GM21737 (cell line): ENCODE results near the gene MAPT.

ENCODE experiments used
- ATAC-seq: cut with Tn5 transposase; IDR thresholded peaks from one replicate; pipeline ENCODE4 v1.9.1; 2021; ENCODE audit warnings: mild to moderate bottlenecking, moderate library complexity; ENCODE audit not compliant: unreplicated experiment

The MAPT gene

DNA sequence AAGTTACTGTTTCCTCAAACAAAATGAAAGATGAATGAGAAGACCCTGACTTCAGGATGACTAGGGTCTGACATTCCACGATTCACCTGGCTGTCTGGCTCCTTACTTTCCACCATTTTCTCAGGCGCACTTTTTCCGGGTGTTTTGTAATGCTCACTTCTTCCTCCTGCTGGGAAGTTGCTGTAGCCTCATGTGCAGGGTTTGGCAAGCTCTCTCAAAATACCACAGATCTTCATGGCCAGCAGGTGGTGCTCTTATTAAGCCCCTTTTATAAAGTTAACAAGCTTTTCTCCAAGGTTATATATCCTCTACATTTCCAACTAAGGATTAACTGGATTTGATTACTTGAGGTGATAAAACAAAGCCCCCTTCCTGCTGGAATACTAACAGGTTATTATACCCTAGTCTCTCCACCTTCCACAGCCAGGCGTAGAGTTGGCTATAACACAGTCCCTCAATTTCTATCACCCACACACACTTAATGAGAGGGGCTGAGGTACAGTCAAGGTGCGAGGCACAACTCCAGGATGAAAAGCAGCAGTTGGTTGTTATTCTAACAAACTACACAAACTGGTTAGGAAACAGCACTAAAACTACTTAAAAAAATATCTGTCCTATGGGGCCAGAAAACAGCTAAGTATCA is 150.1 kb downstream of the MAPT start:
- ATAC-seq = no peak

DNA sequence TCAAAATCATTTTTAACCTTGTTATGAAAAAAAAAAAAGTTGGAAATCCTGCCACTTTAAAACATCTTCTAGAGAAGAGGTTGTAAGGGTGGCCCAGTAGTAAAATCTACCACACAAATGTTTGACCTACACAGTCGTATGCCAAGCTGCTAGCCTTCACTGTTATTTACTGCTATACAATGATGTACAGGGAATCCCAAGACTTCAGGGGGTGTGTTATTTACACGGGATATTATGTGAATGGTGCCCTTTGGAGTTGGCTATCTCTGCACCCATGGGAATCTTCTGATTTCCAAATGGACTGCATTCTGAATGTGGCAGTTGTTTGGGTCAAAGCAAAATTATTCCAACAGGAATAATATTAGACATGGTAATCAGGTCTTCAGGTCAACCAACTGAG is 150.6 kb downstream of the MAPT start:
- no peak for ATAC-seq

DNA sequence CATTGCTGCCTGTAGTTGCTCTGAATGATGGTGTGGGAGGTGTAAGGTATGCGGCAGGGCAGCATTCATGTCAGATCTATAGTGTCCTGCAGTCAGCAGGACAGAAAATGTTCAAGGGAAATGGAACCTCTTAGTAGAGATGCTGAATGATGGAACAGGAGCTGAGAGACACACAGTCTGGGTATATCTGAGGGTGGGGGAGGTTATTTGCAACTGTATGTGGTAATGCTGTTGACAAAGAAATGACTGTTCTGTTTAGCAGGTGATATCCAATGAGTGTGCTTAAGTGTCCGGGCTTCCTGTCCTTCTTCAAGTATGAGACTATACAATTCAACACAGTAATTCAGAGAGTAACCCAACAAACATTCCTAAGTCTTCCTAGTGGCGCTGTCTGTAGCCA is 151.3 kb downstream of the MAPT start:
- ATAC-seq = no peak

DNA sequence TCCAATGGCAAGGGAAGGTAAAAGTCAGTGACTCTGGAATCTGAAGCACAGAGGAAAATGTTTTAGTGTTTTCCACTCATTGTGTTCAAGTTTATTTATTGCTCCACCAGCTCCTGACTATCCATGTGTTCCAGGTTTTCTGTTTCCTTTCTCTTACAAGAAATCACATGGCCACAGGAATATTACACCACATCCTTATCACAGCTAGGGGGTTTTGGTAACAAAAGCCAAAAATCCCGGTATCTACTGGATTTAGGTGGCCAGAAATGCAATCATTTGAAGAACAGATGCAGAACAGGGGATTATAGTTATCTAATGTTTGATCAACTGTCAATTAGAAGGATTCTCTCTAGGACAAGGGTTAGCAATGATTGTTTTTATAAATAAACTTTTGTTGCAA is 152.6 kb downstream of the MAPT start:
- no peak for ATAC-seq

DNA sequence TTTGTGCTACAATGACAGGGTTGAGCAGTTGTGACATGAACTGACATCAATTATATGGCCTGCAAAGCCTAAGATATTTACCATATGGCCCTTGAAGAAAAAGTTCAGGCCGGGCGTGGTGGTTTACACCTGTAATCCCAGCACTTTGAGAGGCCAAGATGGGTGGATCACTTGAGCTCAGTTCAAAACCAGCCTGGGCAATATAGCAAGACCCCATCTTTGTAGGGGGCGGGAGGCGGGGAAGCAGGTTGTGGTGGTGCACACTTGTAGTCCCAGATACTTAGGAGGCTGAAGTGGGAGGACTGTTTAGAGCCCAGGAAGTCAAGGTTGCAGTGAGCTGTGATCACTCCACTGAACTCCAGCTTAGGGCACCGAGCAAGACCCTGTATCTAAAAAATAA is 153.0 kb downstream of the MAPT start:
- no peak for ATAC-seq

DNA sequence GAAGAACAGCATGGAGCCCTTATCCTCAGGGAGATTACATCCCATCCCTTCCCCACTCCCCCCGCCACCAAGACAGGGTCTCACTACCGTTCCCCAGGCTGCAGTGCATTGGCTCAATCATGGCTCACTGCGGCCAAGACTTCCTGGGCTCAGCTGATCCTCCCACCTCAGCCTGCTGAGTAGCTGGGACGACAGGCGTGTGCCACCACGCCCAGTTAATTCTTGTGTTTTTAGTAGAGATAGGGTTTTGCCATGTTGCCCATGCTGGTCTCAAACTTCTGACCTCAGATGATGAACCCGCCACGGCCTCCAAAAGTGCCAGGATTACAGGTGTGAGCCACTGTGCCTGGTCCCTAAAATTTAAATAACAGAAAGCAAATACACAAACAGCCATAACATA is 153.5 kb downstream of the MAPT start:
- ATAC-seq = no peak

DNA sequence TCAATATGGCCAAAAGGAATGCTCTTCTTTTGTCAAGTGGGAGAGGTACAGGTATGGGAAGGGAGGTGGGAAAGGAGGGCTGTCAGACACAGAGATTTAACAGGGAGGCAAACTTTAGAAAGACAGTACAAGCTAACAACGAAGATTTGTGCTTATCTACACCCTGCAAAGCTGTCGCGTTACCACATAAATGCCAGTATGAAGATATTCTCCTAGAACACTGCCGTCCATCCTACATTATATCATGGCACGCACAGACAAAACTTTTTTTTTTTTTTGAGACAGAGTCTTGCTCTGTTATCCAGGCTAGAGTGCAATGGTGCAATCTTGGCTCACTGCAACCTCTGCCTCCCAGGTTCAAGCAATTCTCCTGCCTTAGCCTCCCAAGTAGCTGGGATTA is 155.3 kb downstream of the MAPT start:
- ATAC-seq = no peak

DNA sequence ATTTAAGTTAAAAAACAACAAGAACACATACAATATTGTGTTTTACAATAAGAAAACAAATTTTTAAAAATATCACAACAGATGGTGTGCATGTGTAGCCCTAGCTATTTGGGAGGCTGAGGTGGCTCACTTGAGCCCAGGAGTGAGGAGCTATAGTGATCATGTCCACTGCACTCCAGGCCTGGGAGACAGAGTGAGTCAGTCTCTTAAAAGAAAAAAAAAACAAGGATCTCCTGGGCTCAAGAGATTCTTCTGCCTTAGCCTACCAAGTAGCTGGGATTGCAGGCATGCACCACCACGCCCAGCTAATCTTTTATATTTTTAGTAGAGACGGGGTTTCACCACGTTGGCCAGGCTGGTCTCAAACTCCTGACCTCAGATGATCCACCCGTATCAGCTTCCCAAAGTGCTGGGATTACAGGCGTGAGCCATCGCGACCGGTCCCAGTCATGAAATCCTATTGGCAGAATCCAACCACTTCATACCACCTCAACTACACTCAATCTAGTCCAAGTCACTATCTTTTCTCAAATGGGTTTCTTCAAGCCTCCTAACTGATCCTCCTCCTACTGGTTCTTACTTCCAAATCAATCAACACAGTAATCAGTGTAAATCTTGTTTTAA is 159.7 kb downstream of the MAPT start:
- no peak for ATAC-seq

DNA sequence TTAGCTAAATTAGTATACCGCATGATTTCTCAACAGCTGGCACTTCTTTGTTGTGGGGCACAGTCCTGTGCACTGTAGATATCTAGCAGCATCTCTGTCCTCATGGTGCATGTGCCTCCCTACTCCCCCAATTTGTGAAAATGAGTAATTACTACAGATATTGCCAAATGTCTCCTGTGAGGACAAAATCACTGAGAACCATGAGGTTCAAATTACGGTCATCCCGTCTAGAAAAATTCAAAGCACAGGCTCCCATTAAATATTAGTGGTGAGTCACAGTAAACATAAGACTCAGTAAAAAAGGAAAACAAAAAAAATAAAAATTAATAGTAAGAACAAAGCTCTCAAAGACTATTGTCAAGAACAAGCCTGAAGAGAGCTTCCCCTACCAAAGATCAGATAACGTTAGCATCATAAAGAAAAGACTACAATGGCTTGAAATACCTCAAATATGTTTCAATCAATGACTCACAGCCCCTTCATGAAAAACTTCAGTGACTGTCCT is 162.5 kb downstream of the MAPT start:
- ATAC-seq = no peak

DNA sequence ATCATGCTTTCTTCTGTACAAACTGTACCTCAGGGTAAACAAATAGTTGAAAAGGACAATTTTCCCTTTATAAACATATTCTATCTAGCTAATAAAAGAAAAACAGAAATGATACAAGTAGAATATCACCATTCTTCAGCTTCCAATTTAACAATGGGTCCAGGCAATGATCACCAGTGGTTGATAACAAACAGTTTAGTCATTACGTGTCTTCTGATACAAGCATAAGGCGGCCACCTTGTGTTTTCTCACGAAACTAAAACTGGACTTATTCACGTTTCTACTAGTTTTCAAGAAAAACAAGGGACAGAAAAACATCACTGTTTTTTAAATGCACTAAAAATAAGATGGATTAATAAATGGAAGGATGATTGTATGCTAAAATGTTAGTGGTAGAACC is 163.0 kb downstream of the MAPT start:
- ATAC-seq = no peak

DNA sequence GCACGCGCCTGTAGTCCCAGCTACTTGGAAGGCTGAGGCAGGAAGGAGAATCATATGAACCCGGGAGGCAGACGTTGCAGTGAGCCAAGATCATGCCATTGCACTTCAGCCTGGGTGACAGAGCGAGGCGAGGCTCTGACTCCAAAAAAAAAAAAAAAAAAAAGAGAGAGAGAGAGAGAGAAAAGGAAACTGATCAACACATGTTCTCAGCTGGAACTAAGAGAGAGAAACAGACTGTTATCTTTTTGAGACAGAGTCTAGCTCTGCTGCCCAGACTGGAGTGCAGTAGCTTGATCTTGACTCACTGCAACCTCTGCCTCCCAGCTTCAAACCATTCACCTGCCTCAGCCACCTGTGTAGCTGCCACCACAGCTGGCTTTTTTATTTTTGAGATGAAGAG is 165.1 kb downstream of the MAPT start:
- no peak for ATAC-seq

DNA sequence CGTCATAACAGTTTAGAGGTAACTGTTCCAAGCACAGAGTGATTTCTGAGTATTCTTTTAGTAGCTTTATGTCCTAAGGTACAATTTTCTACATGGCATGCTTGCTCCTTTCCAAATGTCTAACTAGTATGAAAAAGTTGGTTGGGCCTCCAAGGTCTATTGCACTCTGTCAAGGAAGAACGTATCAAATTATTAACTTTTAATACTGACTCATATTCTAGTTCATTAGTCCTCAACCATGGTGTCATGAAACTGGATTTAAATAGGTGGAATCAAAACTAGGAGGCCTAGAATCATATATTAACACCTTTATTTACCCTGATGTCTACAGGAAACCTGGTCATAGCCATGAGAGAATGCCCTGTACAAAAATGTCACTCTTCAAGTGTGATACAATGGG is 166.1 kb downstream of the MAPT start:
- no peak for ATAC-seq

DNA sequence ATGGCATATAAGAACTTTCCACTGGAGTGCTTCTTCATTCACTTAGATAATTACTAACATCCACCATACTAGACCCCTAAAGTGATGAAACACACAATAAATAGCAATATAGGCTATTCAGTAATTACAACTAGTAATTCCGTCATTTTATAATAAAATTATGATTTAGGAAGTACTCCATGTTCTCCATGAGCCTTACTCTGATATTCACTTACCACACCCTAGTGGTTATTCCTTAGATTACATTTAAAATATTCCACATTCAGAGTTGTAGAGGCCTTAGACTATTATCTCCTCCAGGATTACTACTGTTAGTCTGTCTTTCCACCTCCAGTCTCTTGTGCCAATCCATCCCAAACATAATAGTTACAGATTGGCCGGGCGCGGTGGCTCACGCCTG is 167.1 kb downstream of the MAPT start:
- ATAC-seq = no peak

DNA sequence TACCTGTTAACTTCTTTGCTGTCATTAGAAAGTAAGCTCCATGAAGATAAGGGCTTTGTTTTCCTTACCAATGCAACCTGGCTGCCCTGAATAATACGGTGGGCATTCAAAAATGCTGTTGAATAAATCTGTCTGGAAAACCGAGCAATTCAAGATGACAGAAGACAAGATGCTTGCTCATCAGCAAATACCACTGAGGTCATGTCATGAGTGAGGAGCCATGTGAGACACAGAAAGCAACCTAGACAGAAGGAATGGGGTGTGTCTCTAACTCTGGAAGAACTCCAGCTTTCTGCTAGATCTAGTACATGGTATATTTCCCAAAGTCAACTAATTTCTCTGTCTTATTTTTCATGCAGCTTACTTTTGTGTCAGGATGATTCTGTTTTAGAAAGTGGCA is 168.9 kb downstream of the MAPT start:
- ATAC-seq = no peak

DNA sequence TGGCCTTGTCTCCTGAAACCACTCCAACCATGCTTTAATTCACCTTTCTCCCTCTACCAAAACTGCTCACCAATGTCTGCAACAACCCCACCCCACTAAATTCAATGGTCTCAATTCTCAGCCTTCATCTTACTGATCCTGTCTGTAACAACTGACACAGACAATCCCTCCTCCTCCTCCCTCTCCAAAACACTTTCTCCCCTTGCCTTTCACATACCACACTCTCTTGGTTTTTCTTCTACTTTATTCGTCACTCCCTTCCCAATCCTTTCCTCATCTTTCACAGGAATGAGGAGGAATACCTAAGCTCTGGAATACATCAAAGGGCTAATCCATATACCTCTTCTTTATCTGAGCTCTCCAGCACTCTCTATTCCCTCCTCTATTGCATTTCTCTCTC is 170.1 kb downstream of the MAPT start:
- no peak for ATAC-seq

DNA sequence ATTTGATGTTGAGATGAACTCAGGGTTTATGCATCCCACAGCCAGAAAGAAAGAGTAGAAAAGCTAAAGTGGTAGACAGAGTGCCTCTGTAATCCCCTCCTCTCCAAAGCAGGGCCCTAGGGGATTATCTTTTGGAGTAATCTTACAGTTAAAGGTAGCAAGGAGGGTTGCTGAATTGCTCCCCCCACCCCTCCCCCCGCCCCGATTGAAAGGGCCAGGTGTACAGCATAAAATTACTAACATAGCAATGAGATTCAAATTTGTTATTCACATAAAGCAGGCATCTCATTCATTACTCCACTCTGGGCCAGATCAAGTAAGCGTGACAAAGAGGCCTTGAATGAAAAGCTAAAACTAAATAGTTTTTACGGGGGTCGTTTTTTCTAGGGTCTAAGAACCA is 177.4 kb downstream of the MAPT start:
- ATAC-seq = no peak

DNA sequence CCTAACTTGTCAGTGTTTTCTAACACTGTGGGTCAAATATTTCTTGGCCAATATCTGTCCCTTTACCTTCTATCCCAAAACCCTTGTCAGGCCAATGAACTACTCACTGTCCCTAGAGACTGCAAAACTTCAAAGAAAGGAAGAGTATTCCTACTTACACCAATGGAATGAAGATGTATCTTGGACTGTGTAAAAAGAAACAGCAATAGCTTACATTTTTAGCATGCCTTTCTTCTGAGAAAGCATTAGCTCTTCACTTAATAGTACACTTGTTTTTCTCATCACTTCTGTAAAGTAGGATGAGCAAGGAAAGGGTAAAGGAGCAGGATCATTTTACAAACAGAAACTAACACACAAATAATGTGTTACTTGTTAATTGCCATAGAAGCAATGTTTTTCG is 178.6 kb downstream of the MAPT start:
- no peak for ATAC-seq

DNA sequence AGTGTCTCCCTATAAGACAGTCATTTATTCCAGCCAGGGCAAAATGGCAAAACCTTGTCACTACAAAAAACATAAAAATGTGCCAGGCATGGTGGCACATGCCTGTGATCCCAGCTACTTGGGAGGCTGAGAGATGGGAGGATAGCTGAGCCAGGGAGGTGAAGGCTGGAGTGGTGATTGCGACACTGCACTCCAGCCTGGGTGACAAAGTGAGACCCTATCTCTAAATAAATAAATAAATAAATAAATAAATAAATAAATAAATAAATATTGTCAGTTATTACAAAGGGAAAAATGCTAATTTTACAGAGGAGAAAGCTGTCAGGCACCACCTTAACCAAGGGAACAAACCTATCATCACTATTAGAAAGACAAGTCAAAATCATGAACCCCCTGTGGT is 180.2 kb downstream of the MAPT start:
- ATAC-seq = no peak
